HuH-7 (cell line): ENCODE measurements around the gene DHFR.
"Not testable (repeated sequence)": the region's sequence is repeated elsewhere in the genome, so short reads cannot be mapped to it uniquely, and the experiment has no call there.

ENCODE experiments used
- DNase-seq: peaks from one replicate; pipeline ENCODE4 v3.0.0; 2011; ENCODE audit warnings: low spot score

Gene DHFR

DNA sequence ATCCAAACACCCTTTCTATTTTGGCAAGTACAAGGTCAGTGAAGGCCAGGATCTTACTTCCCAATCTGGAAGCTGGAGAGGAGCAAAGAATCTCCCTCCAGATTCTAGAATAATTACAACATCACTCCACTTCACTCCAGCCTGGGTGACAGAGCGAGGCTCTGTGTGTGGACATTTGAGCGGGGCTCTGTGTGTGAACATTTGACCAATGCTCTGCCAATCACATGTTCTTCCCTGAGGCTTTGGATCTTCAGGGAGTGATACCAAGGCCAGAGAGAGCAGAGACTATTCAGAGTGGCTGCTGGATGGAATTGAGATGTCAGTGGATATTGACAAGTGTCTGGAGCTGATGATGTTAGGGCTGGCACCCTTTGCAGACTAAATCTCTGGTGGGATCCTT is 60.0 kb downstream of the DHFR start:
- DNase-seq, result no peak

DNA sequence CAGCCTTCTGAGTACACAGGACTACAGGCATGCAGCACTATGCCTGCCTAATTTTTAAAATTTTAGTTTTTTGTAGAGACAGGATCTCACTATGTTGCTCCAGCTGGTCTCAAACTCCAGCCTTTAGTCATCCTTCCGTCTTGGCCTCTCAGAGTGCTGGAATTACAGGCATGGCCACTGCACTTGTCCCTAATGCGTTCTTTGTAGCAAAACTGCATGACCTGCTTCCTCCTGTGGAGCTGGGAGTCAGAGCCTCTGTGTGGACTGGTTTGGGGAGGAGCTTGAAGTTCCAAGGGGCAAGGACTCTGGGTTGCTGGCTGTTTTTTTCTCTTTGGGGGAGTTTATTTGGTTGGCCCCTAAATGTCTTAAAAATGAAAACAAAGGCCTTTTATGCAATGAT is 62.0 kb downstream of the DHFR start:
- no peak for DNase-seq

DNA sequence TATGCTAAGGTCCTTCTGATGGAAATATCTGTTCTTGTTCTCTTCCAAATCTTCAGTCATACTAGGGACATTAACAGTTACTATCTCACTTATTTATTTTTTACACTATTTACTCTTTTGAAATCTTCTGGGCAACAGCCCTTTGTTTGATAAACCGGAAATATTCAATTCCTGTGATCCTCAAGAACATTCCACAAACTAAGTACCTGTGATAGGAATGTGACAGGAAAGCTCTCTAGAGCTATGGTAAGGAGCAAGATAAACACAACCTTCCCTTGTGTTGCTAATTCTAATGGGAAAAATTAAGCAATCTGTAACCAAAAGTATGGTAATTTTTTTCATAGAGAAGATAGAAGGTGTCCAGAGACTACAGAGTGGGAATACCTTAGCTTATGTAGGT is 62.7 kb downstream of the DHFR start:
- no peak for DNase-seq

DNA sequence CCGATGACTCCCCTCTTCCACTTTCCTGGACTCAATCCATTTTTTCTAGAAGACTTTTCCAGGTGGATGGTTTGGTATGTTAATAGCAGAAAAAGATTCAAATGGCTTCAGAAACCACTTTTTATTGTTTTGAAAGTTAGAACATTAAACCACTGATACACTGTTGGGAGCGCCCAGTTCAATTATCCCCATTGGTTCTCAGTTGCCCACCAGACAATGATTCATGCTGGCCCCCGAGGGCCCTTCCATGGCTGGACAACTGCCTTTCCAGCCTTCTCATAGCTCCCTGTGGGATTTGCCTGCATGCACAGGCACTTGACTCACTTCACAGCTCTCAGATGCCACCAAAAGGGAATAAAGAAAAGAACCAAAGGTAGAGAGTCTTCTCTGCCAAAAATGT is 63.4 kb downstream of the DHFR start:
- no peak for DNase-seq

DNA sequence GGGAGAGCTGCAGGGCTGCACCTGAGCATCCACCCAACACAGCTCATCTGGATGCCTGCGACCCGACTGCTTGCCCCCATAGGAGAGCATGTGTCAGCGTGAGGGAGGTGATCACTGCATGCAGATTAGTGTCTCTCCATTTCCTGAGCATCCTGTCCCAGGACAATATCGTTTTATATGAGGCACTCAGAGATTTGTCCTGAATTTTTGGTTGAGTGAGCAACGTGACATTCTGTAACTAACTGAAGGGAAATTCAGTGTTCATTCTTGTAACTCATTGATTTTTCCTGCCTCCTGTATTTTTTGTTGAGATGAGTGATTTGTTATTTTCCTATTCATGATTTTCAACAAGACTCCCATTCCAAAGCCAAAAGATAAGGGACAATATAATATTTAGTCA is 64.0 kb downstream of the DHFR start:
- no peak for DNase-seq

DNA sequence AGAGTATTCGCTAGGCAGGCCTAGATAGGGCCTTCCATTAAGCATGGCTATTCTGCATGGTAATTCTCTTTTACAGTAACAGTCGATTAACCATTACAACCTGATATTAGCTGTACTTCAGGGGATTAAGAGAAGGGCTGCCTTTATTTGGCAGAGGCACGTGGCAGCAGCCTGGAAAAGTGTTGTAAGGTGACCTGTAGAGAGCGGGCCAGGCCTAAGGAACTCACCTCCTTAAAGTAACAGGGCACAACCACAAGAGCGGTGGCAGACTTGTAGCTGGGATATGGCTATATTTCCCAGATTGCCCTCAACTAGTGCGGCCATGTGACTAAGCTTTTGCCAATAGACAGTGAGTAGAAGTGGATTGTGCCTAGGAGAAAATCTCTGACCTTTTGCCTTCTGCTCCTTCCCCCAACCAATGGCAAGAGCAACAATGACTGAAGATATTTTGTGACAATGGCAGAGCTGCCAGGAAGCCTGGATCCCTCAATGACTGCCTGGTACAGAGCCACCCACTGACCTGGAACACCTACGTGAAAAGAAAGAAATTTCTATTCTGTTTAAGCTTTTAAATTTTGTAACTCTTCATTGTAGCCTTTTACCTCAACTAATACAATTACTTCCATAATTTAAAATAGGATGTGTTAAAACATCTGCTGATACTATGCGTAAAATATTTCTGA is 65.8 kb downstream of the DHFR start:
- no peak for DNase-seq

DNA sequence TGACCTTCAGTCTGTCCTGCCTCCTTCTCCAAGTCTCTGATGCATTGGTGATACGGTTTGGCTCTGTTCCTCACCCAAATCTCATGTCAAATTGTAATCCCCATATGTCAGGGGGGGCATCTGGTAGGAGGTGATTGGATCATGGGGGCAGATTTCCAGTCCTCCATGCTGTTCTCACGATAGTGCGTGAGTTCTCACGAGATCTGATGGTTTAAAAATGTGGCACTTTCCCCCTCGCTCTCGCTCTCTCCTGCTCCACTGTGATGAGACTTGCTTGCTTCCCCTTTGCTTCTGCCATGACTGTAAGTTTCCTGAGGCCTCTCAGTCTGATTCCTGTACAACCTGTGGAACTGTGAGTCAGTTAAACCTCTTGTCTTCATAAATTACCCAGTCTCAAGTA is 70.0 kb downstream of the DHFR start:
- DNase-seq, result no peak

DNA sequence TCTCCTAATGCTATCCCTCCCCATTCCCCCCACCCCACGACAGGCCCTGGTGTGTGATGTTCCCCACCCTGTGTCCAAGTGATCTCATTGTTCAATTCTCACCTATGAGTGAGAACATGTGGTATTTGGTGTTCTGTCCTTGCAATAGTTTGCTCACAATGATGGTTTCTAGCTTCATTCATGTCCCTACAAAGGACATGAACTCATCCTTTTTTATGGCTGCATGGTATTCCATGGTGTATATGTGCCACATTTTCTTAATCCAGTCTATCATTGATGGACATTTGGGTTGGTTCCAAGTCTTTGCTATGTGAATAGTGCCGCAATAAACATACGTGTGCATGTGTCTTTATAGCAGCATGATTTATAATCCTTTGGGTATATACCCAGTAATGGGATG is 74.5 kb downstream of the DHFR start:
- DNase-seq, result not testable (repeated sequence)

DNA sequence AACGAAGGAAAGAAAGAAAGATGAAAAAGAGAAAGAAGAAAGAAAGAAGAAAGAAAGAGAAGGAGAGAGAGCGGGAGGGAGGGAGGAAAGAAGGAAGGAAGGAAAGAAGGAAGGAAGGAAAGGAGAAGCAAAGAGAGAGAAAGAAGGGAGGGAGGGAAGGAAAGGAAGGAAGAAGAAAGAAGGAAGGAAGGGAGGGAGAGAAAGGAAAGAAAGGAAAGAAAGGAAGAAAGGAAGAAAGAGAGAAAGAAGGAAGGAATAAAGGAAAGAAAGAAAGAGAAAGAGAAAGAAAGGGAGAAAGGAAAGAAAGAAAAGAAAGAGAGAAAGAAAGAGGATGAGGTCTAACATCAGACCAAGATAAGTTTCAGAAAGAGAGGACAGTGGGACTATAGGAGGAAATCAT is 75.7 kb downstream of the DHFR start:
- DNase-seq, result no peak

DNA sequence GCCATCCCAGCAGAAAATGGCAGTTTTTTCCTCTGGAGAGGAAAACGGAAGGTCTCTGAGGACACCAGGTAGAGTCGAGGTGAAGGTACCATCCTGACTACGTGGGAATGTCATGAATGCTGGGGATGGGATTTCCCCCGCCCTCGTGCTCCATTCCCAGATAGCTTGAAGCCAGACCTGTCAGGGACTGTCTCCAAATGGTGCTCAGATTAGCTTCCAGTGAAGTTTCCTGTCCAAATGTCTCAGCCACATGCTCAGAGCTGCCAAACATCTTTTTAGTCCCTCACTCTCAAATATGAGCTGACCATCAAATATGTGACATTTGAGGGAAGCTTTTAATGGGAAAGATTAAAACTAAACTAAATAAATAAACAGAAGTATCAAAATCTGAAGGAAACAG is 77.1 kb downstream of the DHFR start:
- no peak for DNase-seq

DNA sequence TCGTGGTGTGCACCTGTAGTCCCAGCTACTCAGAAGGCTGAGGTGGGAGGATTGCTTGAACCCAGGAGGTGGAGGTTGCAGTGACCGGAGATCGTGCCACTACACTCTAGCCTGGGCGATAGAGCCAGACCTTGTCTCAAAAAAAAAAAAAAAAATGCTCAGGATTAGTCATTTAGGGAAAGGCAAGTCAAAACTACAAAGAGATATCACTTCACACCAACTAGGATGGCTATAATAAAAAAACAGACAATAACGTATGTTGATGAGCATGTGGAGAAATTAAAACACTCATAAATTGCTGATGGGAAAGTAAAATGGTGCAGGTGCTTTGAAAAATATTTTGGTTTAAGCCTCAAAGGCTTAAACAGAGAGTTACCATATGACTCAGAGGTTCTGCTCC is 78.4 kb downstream of the DHFR start:
- no peak for DNase-seq
